ENCODE data around the gene STK26. TPM values are rescaled to one million over a fixed set of nuclear protein-coding genes. Genes with fewer than 3 reads are reported as not detected.

STK26 gene
- polyA plus RNA-seq, 3 donors, result 11.7 to 25.1 (median 22.2) TPM

DNA sequence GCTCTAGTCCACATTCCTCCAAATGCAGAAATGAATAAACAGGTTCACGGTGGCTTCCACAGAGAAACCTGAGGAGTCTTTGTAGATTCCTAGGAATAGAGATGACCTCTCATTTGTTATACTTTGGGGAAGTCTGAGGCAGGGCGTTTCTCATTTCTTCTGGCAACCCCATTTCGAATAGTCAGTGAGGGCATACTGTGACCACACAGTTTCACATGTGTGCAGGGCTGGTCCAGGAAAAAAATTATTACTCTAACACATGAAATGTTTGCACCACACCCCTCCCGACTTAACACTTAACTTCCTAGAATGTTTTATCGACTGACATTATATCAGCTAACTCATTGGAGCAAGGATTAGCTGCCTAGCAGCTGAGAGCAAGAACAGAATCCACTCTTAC, 92.7 kb downstream of the STK26 start:
- Mint-ChIP-seq H3K9me3 (peaks cover 0 to 3% (median 0%) of the 10 kb centered on the region in 7 donors), H3K4me3 (no peak overlapping the region), H3K27me3 (ENCODE audit: low read depth in 3 of 3) (peaks cover 2 to 13% (median 3%) of the 10 kb centered on the region in 3 donors), H3K4me1 (peaks cover 6% of the 10 kb centered on the region), H3K27ac (no peak overlapping the region), H3K36me3 (no peaks in the 10 kb centered on the region)
- H3K27me3 ChIP-seq (ENCODE audit: control insufficient read depth in 2 of 2, insufficient read depth in 2 of 2, low read length in 2 of 2), result peaks cover 0 to 2% of the 10 kb centered on the region in 2 donors
- no peaks in the 10 kb centered on the region for H4K20me1 ChIP-seq (ENCODE audit: insufficient read depth, low read length)
- DNase-seq, result no peak
- H3K79me2 ChIP-seq (ENCODE audit: insufficient read depth, low read length), result no peaks in the 10 kb centered on the region
- intact Hi-C loops (cut with micrococcal nuclease), result no loop called here
- no CpG with 5 or more reads among the region's 5 CpGs for WGBS (ENCODE audit: insufficient coverage)
- no peak overlapping the region for H3K27ac ChIP-seq (ENCODE audit: low read depth in 1 of 2, low read length in 2 of 2)
- no peak overlapping the region for H2AFZ ChIP-seq (ENCODE audit: insufficient read depth, low read depth, low read length, poor library complexity, severe bottlenecking)
- no peak overlapping the region for H3K4me2 ChIP-seq (replicated peaks; ENCODE audit: extremely low read depth, low read length, poor library complexity, severe bottlenecking)
- TF ChIP-seq, protein P1, sequence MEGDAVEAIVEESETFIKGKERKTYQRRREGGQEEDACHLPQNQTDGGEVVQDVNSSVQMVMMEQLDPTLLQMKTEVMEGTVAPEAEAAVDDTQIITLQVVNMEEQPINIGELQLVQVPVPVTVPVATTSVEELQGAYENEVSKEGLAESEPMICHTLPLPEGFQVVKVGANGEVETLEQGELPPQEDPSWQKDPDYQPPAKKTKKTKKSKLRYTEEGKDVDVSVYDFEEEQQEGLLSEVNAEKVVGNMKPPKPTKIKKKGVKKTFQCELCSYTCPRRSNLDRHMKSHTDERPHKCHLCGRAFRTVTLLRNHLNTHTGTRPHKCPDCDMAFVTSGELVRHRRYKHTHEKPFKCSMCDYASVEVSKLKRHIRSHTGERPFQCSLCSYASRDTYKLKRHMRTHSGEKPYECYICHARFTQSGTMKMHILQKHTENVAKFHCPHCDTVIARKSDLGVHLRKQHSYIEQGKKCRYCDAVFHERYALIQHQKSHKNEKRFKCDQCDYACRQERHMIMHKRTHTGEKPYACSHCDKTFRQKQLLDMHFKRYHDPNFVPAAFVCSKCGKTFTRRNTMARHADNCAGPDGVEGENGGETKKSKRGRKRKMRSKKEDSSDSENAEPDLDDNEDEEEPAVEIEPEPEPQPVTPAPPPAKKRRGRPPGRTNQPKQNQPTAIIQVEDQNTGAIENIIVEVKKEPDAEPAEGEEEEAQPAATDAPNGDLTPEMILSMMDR (IDR thresholded peaks at IDR 0.05), result no peak
- H3K4me1 ChIP-seq (ENCODE audit: control insufficient read depth in 1 of 2, insufficient read depth in 2 of 2, low read length in 2 of 2), result no peaks in the 10 kb centered on the region
- no peak overlapping the region for H3K9ac ChIP-seq (ENCODE audit: insufficient read depth, low read length, poor library complexity, severe bottlenecking)
- H3K36me3 ChIP-seq (replicated peaks in 1 of 2; ENCODE audit: control insufficient read depth in 1 of 2, insufficient read depth in 2 of 2, low read length in 2 of 2), result no peaks in the 10 kb centered on the region
- no peaks in the 10 kb centered on the region for H3K9me3 ChIP-seq (replicated peaks in 1 of 2; ENCODE audit: control insufficient read depth in 1 of 2, insufficient read depth in 1 of 2, low read length in 2 of 2)
- no peak overlapping the region for H3K4me3 ChIP-seq (replicated peaks in 1 of 3; ENCODE audit: low read depth in 2 of 3, low read length in 3 of 3)

DNA sequence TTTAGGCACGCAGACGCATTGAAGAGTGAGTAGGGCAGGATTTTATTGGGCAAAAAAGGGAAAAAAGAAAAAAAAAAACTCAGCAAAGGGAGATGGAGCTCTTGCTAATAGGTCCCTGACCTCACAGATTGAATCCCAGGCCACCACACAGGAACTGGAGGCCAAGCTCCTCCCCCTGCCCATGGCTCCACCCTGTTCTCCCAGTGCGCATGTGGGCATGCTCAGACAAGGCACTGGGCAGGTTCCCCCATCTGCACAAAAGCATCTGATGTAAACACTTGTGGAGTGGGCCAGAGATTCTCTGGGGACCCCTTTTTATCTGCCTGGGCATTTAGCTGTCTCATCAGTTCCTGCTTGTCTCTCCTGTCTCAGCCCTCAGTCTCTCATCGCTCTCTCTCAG, 95.3 kb downstream of the STK26 start:
- no peak overlapping the region for H3K27ac ChIP-seq (ENCODE audit: low read depth in 1 of 2, low read length in 2 of 2)
- no peak for DNase-seq
- intact Hi-C loops (cut with micrococcal nuclease), result no loop called here
- Mint-ChIP-seq H3K4me1 (peaks cover 6% of the 10 kb centered on the region), H3K36me3 (no peaks in the 10 kb centered on the region), H3K4me3 (no peak overlapping the region), H3K9me3 (peaks cover 0 to 3% (median 0%) of the 10 kb centered on the region in 7 donors), H3K27ac (no peak overlapping the region), H3K27me3 (ENCODE audit: low read depth in 3 of 3) (peaks cover 2 to 9% (median 2%) of the 10 kb centered on the region in 3 donors)
- TF ChIP-seq, protein P1 (IDR thresholded peaks at IDR 0.05), result no peak
- H3K9ac ChIP-seq (ENCODE audit: insufficient read depth, low read length, poor library complexity, severe bottlenecking), result no peak overlapping the region
- H3K4me1 ChIP-seq (ENCODE audit: control insufficient read depth in 1 of 2, insufficient read depth in 2 of 2, low read length in 2 of 2), result no peaks in the 10 kb centered on the region
- 100% methylated on average over 2 of the region's 4 CpGs for WGBS (ENCODE audit: insufficient coverage)
- H3K4me2 ChIP-seq (replicated peaks; ENCODE audit: extremely low read depth, low read length, poor library complexity, severe bottlenecking), result no peak overlapping the region
- H4K20me1 ChIP-seq (ENCODE audit: insufficient read depth, low read length), result no peaks in the 10 kb centered on the region
- no peak overlapping the region for H2AFZ ChIP-seq (ENCODE audit: insufficient read depth, low read depth, low read length, poor library complexity, severe bottlenecking)
- no peaks in the 10 kb centered on the region for H3K79me2 ChIP-seq (ENCODE audit: insufficient read depth, low read length)
- H3K36me3 ChIP-seq (replicated peaks in 1 of 2; ENCODE audit: control insufficient read depth in 1 of 2, insufficient read depth in 2 of 2, low read length in 2 of 2), result no peaks in the 10 kb centered on the region
- peaks cover 0 to 5% of the 10 kb centered on the region in 2 donors for H3K27me3 ChIP-seq (ENCODE audit: control insufficient read depth in 2 of 2, insufficient read depth in 2 of 2, low read length in 2 of 2)
- no peak overlapping the region for H3K4me3 ChIP-seq (replicated peaks in 1 of 3; ENCODE audit: low read depth in 2 of 3, low read length in 3 of 3)
- H3K9me3 ChIP-seq (replicated peaks in 1 of 2; ENCODE audit: control insufficient read depth in 1 of 2, insufficient read depth in 1 of 2, low read length in 2 of 2), result no peaks in the 10 kb centered on the region

Measured in CD14-positive monocyte (primary cell).